HK-2 (cell line): ENCODE results near the gene HECTD1.
A peak's percentile ranks its signal among the peaks of the same experiment; 100 is the strongest.
"Not testable (repeated sequence)": the region's sequence is repeated elsewhere in the genome, so short reads cannot be mapped to it uniquely, and the experiment has no call there.

Experiments
- DNase-seq: peaks from one replicate; pipeline ENCODE4 v3.0.0-alpha.2; 2018; ENCODE audit not compliant: unreplicated experiment

The HECTD1 gene

GRCh38 chr14:31207755-31208545 lies at the start of gene HECTD1:
Gene HECTD1, minus strand, starts transcription at chr14:31207793. Its CDS starts 1,857 bp downstream, at chr14:31205936.
- DNase-seq, result peak; percentile 87

GRCh38 chr14:31257244-31257553 lies 49.6 kb upstream of the HECTD1 start:
- DNase-seq, result no peak

- DNase-seq, result no peak
Observed at GRCh38 chr14:31256534-31257243, 49.1 kb upstream of the HECTD1 start.

GRCh38 chr14:31255918-31256317 lies 48.3 kb upstream of the HECTD1 start:
- DNase-seq, result not testable (repeated sequence)

- no peak for DNase-seq
Observed at GRCh38 chr14:31255286-31255685, 47.7 kb upstream of the HECTD1 start.

- no peak for DNase-seq
Observed at GRCh38 chr14:31253746-31254471, 46.3 kb upstream of the HECTD1 start.

GRCh38 chr14:31252865-31253264 lies 45.3 kb upstream of the HECTD1 start:
- no peak for DNase-seq

GRCh38 chr14:31251028-31251958 lies 43.7 kb upstream of the HECTD1 start:
- no peak for DNase-seq

GRCh38 chr14:31244626-31245025 lies 37.0 kb upstream of the HECTD1 start:
- DNase-seq, result no peak

- peak; percentile 6 for DNase-seq
Observed at GRCh38 chr14:31243860-31244259, 36.3 kb upstream of the HECTD1 start.

GRCh38 chr14:31242161-31242940 lies 34.8 kb upstream of the HECTD1 start:
- DNase-seq, result not testable (repeated sequence)

GRCh38 chr14:31241450-31242114 lies 34.0 kb upstream of the HECTD1 start:
- DNase-seq, result no peak

- DNase-seq, result no peak
Observed at GRCh38 chr14:31239741-31240140, 32.1 kb upstream of the HECTD1 start.

- DNase-seq, result no peak
Observed at GRCh38 chr14:31235462-31235861, 27.9 kb upstream of the HECTD1 start.

- DNase-seq, result no peak
Observed at GRCh38 chr14:31232081-31232480, 24.5 kb upstream of the HECTD1 start.

- DNase-seq, result not testable (repeated sequence)
Observed at GRCh38 chr14:31231272-31231671, 23.7 kb upstream of the HECTD1 start.

- DNase-seq, result no peak
Observed at GRCh38 chr14:31230573-31230958, 23.0 kb upstream of the HECTD1 start.

GRCh38 chr14:31229638-31230572 lies 22.3 kb upstream of the HECTD1 start:
- DNase-seq, result peak; percentile 65

- no peak for DNase-seq
Observed at GRCh38 chr14:31229009-31229408, 21.4 kb upstream of the HECTD1 start.
